GM23248 (cell line): ENCODE results near the gene MTSS2.

Source experiments
- EZH2 ChIP-seq: fragments of 200-600 bp; sonication (generic); IDR thresholded peaks from 2 replicates; pipeline ENCODE4 v1.6.1; 2018; ENCODE audit warnings: antibody characterized with exemption, mild to moderate bottlenecking; ENCODE audit not compliant: insufficient read depth, poor library complexity, severe bottlenecking
- EZH2phosphoT487 ChIP-seq: fragments of 200-600 bp; sonication (generic); IDR thresholded peaks from 2 replicates; pipeline ENCODE4 v1.6.1; 2018; ENCODE audit warnings: antibody characterized with exemption, moderate library complexity, mild to moderate bottlenecking, low read depth; ENCODE audit not compliant: insufficient read depth

DNA sequence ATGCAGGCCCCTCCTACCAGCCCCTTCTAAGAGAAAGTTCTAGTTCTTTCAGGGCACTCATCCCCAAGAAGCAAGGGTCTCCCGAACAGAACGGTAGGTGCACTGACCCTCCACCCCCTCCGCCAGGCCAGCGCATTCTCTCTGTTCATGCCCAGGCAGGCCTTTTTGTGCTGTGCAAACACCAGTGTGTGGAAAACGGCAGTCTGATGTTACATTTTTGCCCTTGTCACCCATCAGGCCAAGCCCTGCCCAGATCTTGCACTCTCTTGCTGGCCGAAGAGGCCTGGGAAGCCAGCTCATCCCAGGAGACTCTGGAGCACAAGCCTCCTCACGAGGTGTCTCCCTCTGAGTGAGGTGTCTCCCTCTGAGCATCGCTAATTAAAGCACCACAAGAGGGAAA lies 16.1 kb upstream of the MTSS2 start:
- no peak for TF ChIP-seq EZH2phosphoT487
- TF ChIP-seq EZH2: no peak
